NCI-H2107 (cell line): ENCODE results near the gene R3HDM2.

ENCODE experiments used
- DNase-seq: peaks from one replicate; lab custom pipeline; 2025; lab: John Stamatoyannopoulos, UW

R3HDM2 gene

GRCh38 chr12:57430931-57431566, at the start of gene R3HDM2:
R3HDM2 (minus strand) TSS chr12:57431043; CDS start chr12:57310428, 120,615 bp downstream.
- peak; percentile 92 for DNase-seq

GRCh38 chr12:57479376-57480115, 48.7 kb upstream of the R3HDM2 start, which contains the start of gene ARHGAP9:
ARHGAP9 (minus strand) TSS chr12:57479866; CDS start chr12:57479406, 460 bp downstream.
- DNase-seq: no peak

GRCh38 chr12:57479043-57479375, 48.2 kb upstream of the R3HDM2 start:
- DNase-seq: no peak

GRCh38 chr12:57477710-57478681, 47.2 kb upstream of the R3HDM2 start:
- DNase-seq: no peak

GRCh38 chr12:57476993-57477709, 46.3 kb upstream of the R3HDM2 start:
- no peak for DNase-seq

- DNase-seq: no peak
Measured at GRCh38 chr12:57476162-57476992, 45.5 kb upstream of the R3HDM2 start.

- no peak for DNase-seq
Measured at GRCh38 chr12:57475271-57476161, 44.7 kb upstream of the R3HDM2 start.

- DNase-seq: peak; percentile 46
Measured at GRCh38 chr12:57474862-57475261, 44.0 kb upstream of the R3HDM2 start.

GRCh38 chr12:57474430-57474829, 43.6 kb upstream of the R3HDM2 start:
- DNase-seq: no peak

GRCh38 chr12:57473886-57474285, 43.0 kb upstream of the R3HDM2 start:
- DNase-seq: no peak

GRCh38 chr12:57473392-57473791, 42.5 kb upstream of the R3HDM2 start:
- no peak for DNase-seq

GRCh38 chr12:57472391-57472790, 41.5 kb upstream of the R3HDM2 start:
- no peak for DNase-seq

- no peak for DNase-seq
Measured at GRCh38 chr12:57471661-57472060, 40.8 kb upstream of the R3HDM2 start.

- no peak for DNase-seq
Measured at GRCh38 chr12:57470970-57471656, 40.3 kb upstream of the R3HDM2 start.

- DNase-seq: no peak
Measured at GRCh38 chr12:57470286-57470969, 39.6 kb upstream of the R3HDM2 start.

- DNase-seq: no peak
Measured at GRCh38 chr12:57469296-57470164, 38.7 kb upstream of the R3HDM2 start.

- no peak for DNase-seq
Measured at GRCh38 chr12:57467915-57468314, 37.1 kb upstream of the R3HDM2 start.
